Measurements from ENCODE around the gene RCOR3.
A peak's percentile ranks its signal among the peaks of the same experiment; 100 is the strongest.
"Not testable (repeated sequence)": the region's sequence is repeated elsewhere in the genome, so short reads cannot be mapped to it uniquely, and the experiment has no call there.

The RCOR3 gene

DNA sequence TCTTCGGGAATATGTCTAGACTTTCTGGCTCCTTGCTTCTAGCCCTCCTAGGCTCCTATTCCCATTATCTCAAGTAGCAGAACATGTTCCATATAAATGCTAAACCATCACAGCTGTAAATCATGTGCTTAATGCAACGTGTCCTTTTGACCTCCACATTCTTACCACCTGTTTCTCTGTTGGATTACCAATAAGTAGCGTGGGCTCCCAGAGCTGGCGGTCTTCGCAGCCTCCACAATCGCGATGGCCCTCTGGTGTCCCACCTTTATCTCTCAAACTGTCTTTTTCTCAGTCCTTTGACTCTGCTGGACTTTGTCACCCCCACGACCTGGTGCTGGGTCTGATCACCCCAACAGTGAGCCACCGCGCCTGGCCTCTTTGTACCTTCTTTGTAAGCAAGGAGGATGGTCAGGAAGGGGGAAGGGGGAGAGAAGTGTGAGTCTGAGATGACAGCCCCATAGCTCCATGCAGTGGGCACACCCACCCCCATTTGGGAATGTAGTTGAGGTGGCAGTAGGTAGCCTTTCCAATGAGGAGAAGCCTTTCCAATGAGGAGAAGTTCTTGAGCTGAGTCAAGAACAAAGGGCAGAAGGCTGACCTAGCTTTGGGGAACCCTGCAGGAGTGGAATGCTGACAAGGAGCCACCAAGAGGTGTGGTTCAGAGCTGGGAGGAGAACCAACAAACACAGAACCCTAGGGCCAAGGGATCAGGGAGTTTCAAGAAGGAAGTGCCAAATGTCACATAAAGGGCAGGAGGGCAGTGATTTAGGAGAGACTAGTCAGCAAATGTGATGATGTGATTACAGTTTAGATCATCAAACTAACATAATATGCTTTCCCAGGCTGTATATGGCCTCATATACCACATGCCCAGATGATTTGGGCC is 81.7 kb downstream of the RCOR3 start:
- no peak for DNase-seq (ENCODE audit: low read depth)

DNA sequence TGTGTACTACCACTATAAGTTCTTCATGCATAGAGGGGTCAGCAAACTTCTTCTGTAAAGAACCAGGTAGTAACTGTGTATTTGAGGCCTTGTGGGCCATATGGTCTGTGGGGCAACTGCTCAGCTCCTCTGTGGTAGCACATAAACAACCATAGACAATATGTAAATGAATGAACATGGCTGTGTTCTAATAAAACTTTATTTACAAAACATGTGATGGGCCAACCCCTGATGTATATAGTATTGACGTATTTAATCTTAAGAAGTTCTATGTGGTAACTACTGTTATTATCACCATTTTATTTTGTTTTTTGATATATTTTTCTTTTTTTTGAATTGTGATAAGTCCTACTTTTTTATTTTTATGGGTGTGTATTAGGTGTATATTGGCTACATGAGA is 82.8 kb downstream of the RCOR3 start:
- DNase-seq (ENCODE audit: low read depth): no peak

DNA sequence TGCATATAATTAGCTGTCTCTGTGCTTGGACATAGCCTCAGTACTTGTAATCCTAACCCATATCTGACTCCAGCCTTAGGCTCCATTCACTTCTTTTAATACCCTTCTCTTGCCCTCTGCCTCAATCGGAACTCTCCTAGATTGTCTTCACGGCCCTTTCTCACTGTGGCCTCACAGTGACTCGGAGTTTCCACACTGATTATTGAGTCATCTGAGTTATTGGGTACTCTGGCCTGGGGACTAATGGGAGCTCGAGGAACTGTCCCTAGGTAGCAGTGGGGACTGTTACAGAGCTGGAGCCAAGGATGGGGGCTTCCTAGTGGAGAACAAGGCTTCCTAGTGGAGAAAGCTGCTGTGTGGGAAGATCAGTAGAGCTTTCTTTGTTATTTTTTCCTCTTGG is 84.4 kb downstream of the RCOR3 start:
- no peak for DNase-seq (ENCODE audit: low read depth)

DNA sequence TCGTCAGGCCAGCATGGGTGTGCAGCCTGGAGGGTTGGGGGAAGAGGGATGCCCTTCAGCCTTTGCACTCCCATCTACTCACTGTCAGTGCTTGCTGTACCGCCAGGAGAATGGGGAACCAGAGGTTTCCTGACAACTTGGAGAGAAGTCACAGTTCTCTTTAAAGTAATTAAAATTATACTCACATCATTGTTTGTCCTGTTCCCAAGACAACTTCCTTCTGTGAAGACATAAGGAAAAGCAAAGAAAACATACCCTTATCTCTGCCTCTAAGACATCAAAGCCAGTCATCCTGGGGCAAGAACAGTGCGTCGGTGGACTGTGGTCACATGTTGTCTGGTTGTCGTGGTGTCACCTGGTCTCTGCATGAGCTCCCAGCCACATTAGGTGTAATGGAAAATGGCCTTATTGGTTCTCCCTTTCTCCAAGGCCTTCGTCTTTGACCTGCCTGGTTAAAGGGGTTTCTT is 85.0 kb downstream of the RCOR3 start:
- DNase-seq (ENCODE audit: low read depth): no peak

DNA sequence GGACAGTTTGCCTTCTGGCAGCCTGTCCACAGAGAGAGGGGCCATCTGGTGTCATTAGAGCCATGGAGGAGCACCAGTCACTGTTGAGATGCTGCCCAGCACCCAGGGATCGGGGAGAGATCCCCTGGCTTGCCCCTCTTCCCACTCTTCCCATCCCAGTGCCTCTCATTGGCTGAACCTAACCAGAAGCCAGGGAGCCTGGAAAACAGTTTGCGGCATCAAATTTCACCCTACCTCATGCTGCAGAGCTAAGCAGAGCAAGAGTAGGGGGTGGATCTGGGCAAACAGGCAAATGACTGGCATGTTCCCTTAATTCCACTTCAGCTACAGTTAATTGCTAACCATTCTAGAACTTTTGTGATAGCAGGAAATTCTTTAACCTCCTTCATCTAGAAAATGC is 86.6 kb downstream of the RCOR3 start:
- DNase-seq (ENCODE audit: low read depth): no peak

GRCh38 chr1:211347077-211347844 is 88.1 kb downstream of the RCOR3 start:
- DNase-seq (ENCODE audit: low read depth): no peak

DNA sequence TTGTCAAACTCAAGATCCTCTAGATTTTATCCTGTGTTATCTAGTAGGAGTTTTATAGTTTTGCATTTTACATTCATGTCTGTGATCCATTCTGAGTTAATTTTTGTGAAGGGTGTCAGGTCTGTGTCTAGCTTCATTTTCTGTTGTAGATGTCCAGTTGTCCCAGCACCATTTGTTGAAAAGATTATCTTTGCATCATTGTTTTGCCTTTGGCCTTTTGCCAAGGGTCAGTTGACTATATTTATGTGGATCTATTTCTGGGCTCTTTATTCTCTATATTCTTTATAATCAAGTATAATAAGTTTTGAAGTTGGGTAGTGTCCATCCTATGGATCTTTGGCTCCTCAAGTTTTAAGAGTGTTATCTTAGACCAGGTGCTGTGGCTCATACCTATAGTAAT is 89.4 kb downstream of the RCOR3 start:
- no peak for DNase-seq (ENCODE audit: low read depth)

GRCh38 chr1:211349741-211350140 is 90.6 kb downstream of the RCOR3 start:
- no peak for DNase-seq (ENCODE audit: low read depth)

GRCh38 chr1:211352055-211352454 is 92.9 kb downstream of the RCOR3 start:
- DNase-seq (ENCODE audit: low read depth): not testable (repeated sequence)

DNA sequence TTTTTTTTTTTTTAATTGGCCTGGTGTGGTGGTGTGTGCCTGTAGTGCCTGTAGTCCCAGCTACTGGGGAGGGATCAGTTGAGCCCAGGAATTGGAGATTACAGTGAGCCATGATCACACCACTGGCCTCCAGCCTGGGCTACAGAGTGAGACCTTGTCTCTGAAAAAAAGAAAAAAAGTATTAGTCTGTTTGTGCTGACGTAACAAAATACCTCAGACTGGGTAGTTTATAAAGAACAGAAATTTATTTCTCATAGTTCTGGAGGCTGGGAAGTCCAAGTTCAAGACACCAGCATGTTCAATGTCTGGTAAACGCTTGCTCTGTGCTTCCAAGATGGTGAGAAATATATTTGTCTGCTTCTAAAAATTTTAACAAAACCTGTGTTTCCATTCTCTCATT is 93.3 kb downstream of the RCOR3 start:
- DNase-seq (ENCODE audit: low read depth): no peak

DNA sequence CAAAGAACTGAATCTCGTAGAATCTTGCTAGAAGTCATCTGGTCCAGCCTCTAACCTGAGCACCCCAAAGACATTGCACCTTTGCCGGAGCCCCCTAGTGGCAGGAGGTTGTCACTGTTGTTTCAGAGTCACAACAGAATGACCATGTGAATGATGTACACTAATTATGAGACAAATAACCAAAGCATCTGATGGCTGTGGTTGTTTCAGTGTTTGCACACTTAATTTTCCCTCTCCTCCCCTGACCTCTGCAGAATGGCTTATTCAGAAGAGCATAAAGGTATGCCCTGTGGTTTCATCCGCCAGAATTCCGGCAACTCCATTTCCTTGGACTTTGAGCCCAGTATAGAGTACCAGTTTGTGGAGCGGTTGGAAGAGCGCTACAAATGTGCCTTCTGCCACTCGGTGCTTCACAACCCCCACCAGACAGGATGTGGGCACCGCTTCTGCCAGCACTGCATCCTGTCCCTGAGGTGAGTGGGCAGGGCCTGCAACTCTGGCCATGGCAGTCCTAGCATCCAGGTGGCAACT is 93.9 kb downstream of the RCOR3 start:
- no peak for DNase-seq (ENCODE audit: low read depth)

DNA sequence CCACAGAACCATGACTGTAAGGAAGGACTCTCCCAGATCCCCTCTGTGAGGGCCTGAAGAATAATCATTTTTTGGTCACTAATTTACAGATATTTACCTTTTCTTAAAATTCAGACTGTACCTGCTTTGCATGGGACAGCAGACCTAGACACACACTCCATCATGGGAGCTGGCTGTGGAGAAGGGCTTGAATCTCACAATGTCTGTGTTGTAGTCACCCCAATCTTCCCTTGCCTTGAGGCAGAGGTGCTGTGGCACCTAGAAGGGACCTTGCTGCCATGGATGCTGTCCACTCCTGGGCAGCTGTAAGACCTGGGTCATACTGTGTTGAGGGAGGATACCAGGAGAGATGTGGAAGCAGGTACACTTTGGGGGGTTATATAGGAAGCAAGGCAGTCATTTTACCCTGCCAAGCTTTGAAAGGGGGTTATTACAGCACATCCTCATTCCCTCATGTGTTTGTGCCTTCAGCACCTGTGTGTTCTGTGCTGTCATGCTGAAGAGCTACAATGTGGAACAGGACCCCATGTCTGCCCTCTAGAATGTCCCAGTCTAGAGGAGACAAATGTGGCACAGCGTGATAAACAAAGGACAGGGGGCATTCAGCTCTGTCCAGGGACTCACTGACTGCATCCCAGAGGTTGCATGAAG is 94.5 kb downstream of the RCOR3 start:
- no peak for DNase-seq (ENCODE audit: low read depth)

GRCh38 chr1:211355873-211356272 is 96.7 kb downstream of the RCOR3 start:
- DNase-seq (ENCODE audit: low read depth): no peak

DNA sequence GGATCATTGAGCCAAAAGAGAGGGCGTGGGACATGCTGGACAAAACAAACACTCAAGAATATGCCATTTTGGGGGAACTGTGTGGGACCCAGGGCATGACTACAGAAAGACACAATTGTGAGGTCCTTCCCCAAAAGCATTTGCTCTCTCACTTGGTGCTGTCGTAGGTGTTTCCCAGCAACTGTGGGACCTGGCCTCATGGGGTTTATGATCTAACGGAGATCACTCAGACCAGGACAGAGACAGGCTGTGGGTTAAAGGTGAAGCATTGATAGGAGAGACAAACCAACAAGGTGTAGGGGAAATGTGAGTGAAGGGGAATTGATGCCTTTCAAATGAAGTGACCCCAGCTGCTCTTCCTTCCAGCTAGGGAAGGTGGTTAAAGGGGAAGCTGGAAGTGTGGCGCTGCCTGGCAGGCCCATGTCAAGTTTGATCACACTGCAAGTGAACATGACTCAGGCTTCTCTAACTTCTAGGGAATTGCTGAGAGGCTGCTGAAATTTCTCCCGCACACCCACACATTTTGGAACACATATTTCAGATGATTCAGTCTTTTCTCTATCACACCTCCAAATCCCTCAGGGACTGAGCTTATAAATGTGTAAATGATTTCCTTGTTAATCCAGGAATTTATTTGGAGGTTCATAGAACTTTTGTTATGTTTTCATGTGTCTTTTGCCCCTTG is 97.7 kb downstream of the RCOR3 start:
- peak; percentile 32 for DNase-seq (ENCODE audit: low read depth)

- DNase-seq (ENCODE audit: low read depth): no peak
These were observed 99.5 kb downstream of the RCOR3 start for GRCh38 chr1:211358685-211359084.

DNA sequence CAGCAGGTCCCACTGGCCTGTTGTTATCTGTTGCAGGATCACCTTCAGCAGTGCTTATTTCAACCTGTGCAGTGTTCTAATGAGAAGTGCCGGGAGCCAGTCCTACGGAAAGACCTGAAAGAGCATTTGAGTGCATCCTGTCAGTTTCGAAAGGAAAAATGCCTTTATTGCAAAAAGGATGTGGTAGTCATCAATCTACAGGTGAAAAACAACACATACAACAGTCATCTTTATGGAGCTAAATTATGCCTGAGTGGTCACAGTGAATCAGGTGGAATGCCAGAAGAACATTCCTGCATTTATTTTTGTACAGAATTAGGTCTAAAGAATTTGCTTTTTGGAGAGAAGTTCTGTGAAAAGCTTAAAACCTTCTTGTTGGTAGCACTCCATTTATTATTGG is 100.7 kb downstream of the RCOR3 start:
- DNase-seq (ENCODE audit: low read depth): no peak

- no peak for DNase-seq (ENCODE audit: low read depth)
These were observed 102.0 kb downstream of the RCOR3 start for GRCh38 chr1:211361202-211361601.

Data from stromal cell of bone marrow (primary cell).